ENCODE results near the gene UBE2V1. TPM values are rescaled to one million over a fixed set of nuclear protein-coding genes. Genes with fewer than 3 reads are reported as not detected.
"Not testable (repeated sequence)": the region's sequence is repeated elsewhere in the genome, so short reads cannot be mapped to it uniquely, and the experiment has no call there.

The UBE2V1 gene
- total RNA-seq, 1 experiment from 2014 or later: 68.3 TPM

- DNase-seq (ENCODE audit: low spot score): no peak
These were observed 25.1 kb upstream of the UBE2V1 start for GRCh38 chr20:50138120-50138478.

DNA sequence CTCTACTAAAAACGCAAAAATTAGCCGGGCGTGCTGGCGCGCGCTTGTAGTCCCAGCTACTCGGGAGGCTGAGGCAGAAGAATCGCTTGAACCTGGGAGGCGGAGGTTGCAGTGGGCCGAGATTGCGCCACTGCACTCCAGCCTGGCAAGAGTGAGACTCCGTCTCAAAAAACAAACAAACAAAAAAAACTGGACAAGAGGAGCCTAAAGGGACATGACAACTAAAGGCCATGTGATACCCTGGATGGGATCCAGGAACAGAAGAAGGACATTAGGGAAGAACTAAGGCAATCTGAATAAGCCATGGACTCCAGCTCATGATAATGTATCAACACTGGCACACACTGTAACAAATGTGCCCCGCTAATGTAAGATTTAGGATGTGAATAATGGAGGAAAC is 24.8 kb upstream of the UBE2V1 start:
- not testable (repeated sequence) for DNase-seq (ENCODE audit: low spot score)

- no peak for DNase-seq (ENCODE audit: low spot score)
These were observed 24.1 kb upstream of the UBE2V1 start for GRCh38 chr20:50136822-50137599.

DNA sequence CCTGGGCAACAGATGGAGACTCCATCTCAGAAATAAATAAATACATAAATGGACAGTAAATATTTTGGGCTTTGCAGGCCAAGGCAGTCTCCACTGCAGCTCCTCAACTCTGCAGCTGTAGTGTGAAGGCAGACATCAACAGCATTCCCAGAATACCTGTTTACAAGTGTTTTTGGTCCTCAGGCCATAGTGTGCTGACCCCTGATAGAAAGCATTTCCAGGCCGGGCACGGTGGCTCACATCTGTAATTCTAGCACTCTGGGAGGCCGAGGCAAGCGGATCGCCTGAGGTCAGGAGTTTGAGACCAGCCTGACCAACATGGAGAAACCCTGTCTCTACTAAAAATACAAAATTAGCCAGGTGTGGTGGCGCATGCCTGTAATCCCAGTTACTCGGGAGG is 22.2 kb upstream of the UBE2V1 start:
- not testable (repeated sequence) for DNase-seq (ENCODE audit: low spot score)

DNA sequence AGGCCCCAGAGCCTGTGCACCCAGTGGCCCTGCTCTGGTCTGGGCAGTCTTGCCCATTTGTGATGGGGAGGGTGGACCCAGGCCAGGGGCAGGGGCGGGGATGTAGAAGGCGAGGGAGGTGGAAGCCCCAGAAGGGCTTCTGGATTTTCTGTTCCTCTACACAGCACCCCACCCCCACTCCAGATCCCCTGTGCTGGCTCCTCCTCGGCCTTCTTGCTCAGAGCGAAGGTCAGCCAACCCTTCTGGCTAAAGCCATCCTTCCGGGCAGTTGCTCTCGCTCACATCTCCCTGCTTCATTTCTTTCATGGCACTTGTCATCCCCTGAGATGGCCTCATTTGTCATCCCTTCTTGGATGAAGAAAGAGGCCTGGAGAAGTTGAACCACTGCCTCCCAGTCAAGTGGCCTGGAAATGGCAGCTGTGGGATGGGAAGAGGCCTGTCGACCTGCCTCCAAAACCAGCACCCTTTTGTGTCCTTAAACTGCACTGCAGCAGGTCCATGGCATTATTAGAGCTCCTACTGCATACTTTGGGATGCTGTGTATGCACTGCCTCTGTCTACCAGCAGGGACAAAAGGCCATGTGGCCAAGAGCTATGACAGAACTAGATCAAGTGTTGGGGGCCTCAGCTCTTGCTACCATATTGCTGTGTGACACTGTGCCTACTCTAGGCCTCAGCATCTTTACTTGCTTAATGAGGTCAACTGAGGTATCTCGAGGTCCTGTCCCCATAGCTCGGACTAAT is 20.7 kb upstream of the UBE2V1 start:
- no peak for DNase-seq (ENCODE audit: low spot score)

- no peak for DNase-seq (ENCODE audit: low spot score)
These were observed 20.1 kb upstream of the UBE2V1 start for GRCh38 chr20:50133041-50133440.

DNA sequence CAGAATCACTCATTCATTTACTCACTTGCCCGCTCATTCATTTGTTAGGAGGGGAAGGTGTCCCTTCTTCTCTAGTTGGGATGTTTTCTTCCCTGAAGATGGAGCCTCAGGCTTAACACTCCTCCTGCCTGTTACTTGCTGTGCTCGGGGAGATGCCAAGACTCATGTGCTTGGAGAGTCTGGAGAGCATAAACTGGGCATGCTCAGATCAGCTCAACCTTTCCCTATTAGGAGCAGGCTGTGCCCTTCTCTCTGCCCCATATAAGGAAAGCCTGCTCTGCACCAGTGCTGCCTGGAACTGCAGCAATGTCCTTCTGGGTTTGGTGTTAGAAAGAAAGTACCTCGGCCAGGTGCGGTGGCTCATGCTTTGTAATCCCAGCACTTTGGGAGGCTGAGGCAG is 18.0 kb upstream of the UBE2V1 start:
- DNase-seq (ENCODE audit: low spot score): no peak

DNA sequence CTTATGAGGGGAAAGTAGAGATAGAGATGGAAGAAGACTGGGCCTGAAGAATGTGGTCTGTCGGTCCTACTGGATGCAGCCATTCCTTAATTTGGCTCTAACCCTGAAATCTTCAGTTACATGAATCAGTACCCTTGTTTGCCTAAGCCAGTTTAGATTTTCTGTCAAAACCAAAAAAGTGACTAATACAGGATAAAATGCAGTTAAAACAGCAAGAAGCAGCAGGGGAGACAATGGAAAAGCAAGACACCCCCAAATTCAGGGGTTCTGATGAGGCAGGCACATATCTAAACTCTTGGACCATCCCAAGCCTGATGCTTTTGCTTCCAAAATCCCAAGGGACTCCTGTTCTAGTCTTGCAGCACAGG is 17.4 kb upstream of the UBE2V1 start:
- no peak for DNase-seq (ENCODE audit: low spot score)

GRCh38 chr20:50129662-50130355 is 16.9 kb upstream of the UBE2V1 start:
- peak; percentile 35 for DNase-seq (ENCODE audit: low spot score)

GRCh38 chr20:50128520-50128905 is 15.6 kb upstream of the UBE2V1 start:
- DNase-seq (ENCODE audit: low spot score): no peak

DNA sequence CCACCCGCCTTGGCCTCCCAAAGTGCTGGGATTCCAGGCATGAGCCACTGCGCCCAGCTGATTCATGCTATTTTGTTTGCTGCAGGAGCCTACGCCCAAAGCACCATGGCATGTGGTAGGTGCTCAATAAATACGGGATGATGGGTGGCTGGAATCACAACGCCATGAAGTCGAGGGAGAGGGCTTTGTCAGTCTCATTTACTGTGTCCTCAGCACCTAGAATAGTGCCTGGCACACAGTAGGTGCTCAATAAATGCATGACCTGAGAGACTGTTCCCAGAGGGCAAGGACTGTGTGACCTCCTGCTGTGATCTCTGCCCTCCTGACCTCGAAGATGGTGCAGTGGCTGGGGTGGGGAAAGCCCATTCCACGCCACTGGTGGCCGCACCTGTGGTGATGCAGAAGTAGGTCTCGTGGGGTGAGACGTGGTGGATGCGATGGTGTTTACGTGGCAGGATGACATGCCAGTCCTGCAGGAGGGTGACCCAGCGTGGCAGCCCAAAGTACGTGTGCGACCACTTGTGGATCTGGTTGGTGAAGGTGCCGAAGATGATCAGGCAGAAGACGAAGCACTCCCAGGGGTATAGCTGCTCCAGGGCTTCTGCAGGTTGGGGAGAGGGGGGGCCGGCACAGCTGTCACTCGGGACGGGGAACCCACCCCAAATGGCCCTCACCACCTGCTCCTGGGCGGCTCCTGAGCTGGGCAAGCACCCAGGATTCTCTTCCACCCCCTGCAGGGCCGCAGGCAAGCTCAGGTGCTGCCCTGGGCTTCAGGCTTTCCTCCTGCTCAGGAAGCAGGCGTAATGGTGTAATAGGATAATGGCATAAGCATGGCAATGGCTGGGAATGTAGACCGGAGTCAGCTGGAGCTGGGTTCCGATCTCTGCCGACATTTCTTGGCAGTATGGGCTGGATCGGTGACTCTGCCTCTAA is 14.9 kb upstream of the UBE2V1 start:
- no peak for DNase-seq (ENCODE audit: low spot score)

- peak; percentile 87 for DNase-seq (ENCODE audit: low spot score)
These were observed 13.7 kb upstream of the UBE2V1 start for GRCh38 chr20:50126662-50127061.

DNA sequence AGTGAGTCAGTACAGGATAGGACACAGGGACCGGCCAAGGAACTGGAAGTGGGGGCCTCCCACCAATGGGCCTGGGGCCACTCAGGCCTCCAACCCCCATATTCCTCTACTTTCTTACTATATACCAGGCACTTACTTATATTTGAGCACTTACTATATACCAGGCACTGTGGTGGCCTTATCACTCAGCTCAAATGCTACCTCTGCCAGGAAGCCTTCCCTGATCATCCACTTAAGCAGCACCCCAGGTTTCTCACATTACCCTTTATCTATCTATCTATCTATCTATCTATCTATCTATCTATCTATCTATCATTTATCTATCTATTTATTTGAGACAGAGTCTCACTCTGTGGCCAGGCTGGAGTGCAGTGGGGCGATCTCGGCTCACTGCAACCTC is 12.3 kb upstream of the UBE2V1 start:
- DNase-seq (ENCODE audit: low spot score): no peak

- no peak for DNase-seq (ENCODE audit: low spot score)
These were observed 11.5 kb upstream of the UBE2V1 start for GRCh38 chr20:50124496-50124895.

DNA sequence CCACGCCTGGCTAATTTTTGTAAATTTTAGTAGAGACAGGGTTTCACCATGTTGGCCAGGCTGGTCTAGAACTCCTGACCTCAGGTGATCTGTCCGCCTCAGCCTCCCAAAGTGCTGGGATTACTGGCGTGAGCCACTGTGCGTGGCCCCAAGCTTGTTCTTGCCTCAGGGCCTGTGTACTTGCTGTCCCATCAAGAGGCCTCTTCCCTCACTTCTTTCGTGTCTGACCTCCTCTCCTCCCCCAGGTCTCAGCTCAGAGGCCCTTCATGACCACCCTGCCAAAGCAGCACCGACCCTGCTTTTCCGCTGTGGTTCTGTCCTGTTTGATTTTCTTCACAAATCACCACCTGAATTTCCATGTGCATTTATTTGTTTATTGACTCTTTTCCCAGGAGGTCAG is 10.5 kb upstream of the UBE2V1 start:
- DNase-seq (ENCODE audit: low spot score): no peak

DNA sequence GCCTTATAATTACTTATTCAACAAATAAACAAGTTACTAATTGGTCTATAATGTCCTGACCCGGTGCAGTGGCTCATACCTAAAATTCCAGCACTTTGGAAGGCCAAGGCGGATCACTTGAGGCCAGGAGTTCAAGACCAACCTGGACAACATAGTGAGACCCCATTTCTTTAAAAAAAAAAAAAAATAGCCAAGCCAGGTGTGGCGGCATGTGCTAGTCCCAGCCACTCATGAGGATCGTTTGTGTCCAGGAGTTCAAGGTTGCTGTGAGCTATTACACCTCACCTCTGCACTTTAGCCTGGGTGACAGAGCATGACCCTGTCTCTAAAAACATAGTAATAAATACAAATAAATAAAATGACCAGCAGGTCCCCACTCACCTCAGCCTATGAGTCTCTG is 9.8 kb upstream of the UBE2V1 start:
- no peak for DNase-seq (ENCODE audit: low spot score)

DNA sequence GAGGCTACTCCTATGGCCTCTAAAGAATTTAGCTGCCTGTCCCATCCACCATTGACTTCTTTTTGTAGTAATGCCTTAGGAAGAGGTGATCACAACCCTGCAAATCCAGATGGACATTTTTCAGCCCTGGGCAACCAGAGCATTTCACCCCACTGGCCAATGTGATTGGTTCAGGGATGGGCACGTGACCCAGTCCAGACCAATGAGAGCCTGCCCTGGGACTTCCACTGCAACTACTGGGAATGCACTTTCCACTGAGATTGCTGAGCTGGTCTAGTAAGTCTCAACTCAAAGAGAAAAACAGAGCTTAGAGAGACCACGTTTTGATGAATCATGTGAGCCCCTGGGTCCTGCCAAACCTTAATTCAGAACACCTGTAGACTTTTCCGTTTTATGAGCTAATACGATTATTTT is 8.9 kb upstream of the UBE2V1 start:
- DNase-seq (ENCODE audit: low spot score): peak; percentile 57

GRCh38 chr20:50120935-50121693 is 8.2 kb upstream of the UBE2V1 start:
- DNase-seq (ENCODE audit: low spot score): peak; percentile 91

- DNase-seq (ENCODE audit: low spot score): no peak
These were observed 5.3 kb upstream of the UBE2V1 start for GRCh38 chr20:50118203-50118602.

- DNase-seq (ENCODE audit: low spot score): no peak
These were observed 3.5 kb upstream of the UBE2V1 start for GRCh38 chr20:50116368-50116999.
